GM19328 (cell line): Measurements from ENCODE around the gene CSNK2A3.
"Not testable (repeated sequence)": the region's sequence is repeated elsewhere in the genome, so short reads cannot be mapped to it uniquely, and the experiment has no call there.

ENCODE experiments used
- ATAC-seq: cut with Tn5 transposase; IDR thresholded peaks from one replicate; pipeline ENCODE4 v1.9.1; 2021; ENCODE audit warnings: mild to moderate bottlenecking, moderate library complexity; ENCODE audit not compliant: unreplicated experiment

CSNK2A3 gene

GRCh38 chr11:11352878-11353277, at the start of gene CSNK2A3:
Gene CSNK2A3, minus strand, starts transcription at chr11:11353250. Its CDS starts 131 bp downstream, at chr11:11353119.
- not testable (repeated sequence) for ATAC-seq

DNA sequence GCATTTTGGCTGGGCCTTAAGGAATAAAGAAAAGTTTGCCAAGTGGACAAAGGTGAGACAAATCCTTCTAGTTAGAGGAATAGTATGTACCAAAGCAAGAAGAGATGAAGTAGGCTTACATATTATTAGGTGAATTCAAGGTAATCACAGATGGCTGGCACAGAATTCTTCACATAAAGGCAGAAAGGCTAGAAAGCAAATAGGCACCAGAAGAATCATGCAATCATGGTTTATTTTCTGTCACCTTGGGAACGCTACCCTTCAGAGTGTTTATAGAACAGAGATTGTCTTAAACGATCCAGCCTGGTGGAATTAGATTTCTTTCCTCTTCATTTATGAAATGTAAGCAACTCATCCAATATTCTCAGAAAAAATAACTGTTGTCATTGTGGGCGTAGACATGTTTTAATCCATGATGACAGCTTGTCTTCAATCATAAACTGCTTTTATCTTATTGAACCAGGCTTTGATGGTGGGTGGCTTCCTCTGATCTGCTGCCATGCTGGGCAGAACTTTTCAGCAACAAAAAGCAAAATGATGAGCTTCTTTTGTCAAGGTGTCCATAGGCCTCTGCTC, 49.0 kb upstream of the CSNK2A3 start:
- ATAC-seq, result no peak

- ATAC-seq, result no peak
Observed at GRCh38 chr11:11400635-11401232, 47.7 kb upstream of the CSNK2A3 start.

DNA sequence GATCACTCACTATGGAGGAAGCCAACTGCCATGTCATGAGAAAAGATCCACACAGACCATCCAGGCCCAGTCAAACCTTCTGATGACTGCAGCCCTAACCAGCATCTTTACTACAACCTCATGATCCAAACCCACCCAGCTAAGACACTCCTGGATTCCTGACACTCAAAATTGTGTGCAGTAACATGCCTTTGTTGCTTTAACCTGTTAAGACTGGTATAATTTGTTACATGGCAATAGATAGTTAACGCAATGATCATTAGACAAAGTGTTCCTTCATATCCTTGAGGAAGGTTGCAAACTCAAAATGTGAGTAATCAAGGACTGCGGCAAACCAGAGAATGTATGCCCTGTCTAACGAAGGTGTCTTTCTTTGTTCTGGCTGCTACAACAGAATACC, 47.1 kb upstream of the CSNK2A3 start:
- no peak for ATAC-seq

- no peak for ATAC-seq
Observed at GRCh38 chr11:11397781-11398180, 44.7 kb upstream of the CSNK2A3 start.

DNA sequence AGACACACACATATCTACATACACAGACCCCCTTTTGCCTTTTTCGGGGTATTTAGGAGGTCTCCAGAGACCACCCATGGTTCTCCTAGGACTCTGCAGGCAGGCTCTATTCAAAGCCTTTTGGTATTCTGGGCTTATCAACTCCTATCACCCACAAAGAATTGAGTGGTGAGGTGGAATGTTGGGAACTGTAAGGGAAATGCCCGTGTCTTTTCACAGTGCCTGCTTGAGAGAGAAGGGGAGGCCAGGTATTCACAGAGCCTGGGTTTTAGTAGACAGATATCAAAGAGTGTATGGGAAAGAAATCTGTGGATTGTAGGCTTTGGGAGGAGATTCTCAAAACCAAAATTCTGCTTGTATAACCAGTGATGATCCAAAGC, 44.0 kb upstream of the CSNK2A3 start:
- ATAC-seq, result no peak

DNA sequence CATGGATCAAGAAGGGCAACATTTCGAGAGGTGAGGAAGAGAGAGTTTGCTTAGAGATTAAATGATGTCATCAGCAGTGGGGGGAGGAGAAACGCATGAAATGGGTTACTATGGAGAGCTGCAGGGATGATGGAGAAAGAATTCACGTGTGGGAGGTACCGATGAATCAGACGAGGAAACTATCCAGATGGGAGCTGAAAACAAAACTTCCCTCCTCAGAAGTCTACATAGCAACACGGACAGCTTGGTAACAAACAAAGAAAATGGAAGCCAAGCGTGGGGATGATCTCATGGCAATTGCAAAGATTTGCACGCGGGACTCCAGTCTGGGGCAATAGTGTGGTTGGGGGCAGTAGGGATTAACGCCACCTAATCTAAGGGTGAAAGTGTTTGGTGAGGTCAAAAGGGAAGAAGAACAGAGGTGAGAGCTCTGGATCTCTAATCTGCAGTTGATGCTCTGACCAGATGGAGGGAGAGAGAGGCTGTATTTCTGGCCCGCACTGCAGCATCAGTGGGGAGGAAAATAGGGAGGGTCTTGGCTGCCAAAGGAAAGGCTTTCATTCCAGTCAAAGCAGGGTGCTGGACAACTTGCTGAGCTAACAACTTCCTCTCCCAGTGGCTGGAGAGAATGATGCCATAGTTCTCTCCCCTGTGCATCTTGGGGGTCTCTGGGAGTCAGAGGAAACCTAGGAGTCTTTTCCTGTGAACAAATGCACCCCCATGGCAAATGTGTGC, 43.4 kb upstream of the CSNK2A3 start:
- no peak for ATAC-seq

DNA sequence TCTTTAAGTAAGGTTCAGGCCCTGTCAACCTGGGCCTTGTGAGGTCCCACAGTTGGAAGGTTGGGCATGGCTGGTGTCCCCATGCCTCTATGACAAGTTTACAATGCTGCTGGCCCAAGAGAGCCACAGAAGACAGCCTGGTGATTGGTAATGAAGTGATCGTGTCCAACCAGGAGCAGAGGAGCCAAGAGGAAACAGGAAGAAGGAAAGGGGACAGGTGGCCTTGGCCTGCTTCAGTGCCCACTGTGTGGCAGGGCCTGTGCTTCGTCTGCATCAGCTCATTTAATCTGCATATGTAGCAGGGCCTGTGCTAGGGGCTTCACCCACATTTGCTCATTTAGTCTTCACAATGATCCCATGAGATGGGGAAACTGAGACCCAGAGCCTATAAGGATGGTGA, 42.1 kb upstream of the CSNK2A3 start:
- ATAC-seq, result no peak

- no peak for ATAC-seq
Observed at GRCh38 chr11:11394241-11394640, 41.2 kb upstream of the CSNK2A3 start.

DNA sequence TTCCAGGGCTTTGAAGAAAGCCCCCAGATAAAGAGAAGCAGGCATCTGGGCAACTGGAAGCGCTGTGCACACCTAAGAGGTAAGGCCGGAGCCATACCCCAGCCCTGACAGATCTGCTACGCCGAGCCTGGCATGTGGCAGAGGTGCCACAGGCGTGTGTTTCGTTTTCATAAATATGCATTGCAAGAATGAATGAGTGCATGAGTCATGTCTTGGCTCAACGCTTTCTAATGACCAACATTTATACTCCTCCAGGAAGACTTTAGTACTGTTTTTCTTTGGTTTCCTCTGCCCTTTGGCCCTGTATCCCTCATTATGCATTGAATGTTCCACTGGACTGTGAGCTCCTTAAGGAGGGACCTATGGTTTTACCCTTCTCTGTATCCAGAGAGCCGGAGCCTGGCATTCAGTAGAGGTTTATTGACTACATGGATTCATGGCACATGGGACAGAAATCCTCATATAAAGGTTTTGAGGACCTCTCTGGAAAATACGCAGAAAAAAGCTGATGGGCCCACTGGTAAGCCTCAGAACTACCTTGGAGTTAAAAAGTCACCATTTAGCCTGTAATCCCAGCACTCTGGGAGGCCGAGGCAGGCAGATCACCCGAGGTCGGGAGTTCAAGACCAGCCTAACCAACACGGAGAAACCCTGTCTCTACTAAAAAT, 38.9 kb upstream of the CSNK2A3 start:
- no peak for ATAC-seq

DNA sequence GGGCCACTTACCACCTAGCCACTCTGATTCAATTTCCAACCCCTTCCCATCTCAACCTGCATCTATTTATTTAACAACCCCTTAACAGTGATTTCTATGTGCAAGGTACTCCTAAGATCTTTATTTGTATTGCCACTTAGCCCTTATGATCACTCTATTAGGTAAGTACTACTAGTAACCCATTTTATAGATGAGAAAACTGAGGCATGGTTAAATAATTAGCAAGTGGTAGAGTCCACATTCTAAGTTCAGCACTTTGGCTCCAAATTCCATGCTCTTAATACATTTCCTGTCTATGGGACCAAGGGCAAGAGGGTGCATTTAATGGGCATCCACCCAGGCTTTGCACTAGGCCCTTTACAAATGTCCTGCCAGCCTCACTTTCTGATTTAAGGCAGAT, 38.1 kb upstream of the CSNK2A3 start:
- no peak for ATAC-seq

DNA sequence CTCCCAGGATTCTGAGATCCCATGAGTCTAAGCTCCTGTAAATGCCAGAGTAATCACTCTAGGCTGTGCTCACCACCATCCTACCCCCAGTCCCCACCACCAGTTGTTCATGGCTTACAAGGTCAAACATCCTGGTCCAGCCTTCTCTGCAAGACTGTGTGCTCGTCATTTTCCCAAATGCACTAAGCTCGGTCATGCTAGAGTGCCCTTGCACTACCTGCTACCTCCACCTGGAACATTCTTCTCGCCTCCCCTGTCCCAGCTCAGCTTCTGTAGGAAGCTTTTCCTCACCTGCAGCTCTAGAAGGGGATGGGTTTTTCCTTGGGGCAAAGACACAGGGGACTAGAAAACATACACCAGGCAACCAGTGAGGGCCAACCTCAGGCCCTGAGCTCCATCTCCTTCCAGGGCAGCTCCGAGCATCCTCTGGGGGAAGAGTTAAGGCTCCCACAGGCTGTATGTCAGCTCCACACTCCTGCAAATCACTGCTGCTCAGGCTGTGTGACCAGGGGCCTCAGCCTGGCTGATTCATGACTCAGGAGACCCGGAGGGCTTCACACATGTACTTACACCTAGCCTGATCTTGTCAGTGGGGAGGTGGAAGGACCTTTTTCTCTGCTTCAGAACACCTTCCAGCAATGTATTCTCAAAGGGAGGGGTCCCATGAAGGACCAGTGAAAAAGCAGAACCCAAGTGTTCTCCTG, 37.2 kb upstream of the CSNK2A3 start:
- no peak for ATAC-seq

DNA sequence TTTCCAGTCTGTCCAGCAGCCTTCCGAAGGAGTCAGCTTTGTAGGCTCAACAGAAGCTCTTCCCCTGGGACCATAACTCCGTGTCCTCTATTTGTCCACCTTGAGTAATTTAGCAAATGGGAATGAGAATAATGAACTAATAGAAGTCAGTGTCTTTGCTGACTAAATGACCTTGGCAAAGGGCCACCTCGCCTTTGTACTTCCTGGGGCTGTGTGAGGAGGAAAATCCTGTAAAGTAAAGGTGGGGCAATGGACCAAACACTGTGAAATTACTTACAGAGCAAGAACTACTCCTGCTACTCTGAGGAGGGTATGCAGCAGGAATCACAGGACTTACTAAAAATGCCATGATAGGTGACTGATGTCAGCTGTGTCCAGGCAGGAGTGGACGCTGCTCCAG, 36.2 kb upstream of the CSNK2A3 start:
- no peak for ATAC-seq

GRCh38 chr11:11387622-11388305, 34.7 kb upstream of the CSNK2A3 start:
- no peak for ATAC-seq

DNA sequence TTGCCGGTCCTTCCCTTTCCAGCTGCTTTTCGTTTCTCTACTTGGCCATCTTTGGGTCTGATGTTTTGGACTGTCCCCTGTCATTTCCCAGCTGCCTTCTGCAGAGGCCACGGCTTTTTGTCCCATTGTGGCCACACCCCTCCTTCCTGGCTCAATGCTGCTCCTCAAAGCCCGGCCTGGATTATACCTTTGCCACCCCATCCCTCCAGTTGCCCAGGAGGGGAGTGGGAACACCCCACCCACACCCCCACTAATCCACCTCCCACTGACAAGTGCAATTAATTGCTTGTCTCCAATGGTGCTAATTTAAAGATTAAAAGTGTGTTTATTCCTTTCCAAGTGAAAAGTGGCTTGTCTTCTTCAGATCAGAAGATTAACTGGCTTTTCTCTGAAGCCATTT, 34.2 kb upstream of the CSNK2A3 start:
- ATAC-seq, result no peak

- ATAC-seq, result no peak
Observed at GRCh38 chr11:11384829-11385228, 31.8 kb upstream of the CSNK2A3 start.

DNA sequence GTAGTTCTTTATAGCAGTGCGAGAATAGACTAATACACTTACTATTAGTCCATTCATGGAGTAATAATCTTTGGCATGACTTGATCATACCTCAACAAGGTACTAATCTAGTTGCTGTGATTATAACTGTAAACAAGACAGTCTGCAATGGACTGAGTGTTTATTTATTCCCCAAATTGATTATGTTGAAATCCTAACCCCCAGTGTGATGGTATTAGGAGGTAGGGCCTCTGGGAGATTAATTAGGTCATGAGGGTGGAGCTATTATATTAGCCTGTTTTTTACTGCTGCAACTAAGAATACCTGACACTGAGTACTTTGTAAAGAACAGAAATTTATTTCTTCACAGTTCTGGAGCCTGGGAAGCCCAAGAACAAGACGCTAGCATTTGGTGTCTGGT, 30.9 kb upstream of the CSNK2A3 start:
- ATAC-seq, result no peak

DNA sequence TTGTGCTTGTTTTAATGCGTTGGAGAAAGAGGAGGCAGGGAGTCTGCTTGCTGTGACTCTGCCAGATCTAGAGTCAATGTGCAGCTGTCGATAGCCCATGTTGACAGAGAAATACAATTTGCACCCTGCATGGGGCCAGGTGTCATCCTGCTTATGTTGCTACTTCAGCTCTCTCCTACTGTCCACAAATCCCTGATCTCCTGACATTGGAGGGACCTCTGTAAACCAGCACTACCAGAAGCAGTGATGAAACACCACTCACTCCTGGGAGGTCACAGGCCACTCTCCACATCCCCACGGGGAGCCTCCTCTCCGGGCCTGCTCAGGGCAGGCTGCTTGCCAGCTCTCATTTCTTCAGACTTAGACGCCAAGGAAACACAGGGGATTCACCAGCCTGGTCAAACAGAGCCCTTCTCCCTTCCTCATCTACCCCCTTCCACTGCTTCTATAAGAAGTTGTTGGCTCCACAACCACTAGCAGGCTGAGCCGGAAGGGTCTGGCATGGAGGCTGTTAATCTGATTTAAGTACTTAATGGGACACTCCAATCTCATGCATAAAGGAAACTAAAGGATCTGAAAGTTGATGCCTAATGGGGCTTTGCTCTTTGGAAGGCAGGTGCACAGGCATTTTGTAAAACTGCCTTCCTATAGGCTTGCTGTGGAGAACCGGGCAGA, 29.9 kb upstream of the CSNK2A3 start:
- ATAC-seq, result no peak

- ATAC-seq, result no peak
Observed at GRCh38 chr11:11381471-11382105, 28.5 kb upstream of the CSNK2A3 start.

- no peak for ATAC-seq
Observed at GRCh38 chr11:11380883-11381282, 27.8 kb upstream of the CSNK2A3 start.
